PC-3 (cell line): ENCODE data around the gene RFLNA.

Source experiments
- EZH2 ChIP-seq: fragments of 300-600 bp; sonication (generic); IDR thresholded peaks from one replicate; pipeline ENCODE4 v1.6.1; 2017; ENCODE audit warnings: antibody characterized with exemption, mild to moderate bottlenecking, low read length; ENCODE audit not compliant: unreplicated experiment
- EZH2phosphoT487 ChIP-seq: fragments of 300-600 bp; sonication (generic); IDR thresholded peaks from 2 replicates; pipeline ENCODE4 v1.6.1; 2018; ENCODE audit warnings: mild to moderate bottlenecking, antibody characterized with exemption, low read length, borderline replicate concordance
- TF ChIP-seq, protein P1 (sequence below): fragments of 300-600 bp; sonication (generic); conservative IDR thresholded peaks from 2 replicates; pipeline ENCODE4 v1.5.1; 2017; ENCODE audit warnings: antibody characterized with exemption, low read depth, mild to moderate bottlenecking, low read length

DNA sequence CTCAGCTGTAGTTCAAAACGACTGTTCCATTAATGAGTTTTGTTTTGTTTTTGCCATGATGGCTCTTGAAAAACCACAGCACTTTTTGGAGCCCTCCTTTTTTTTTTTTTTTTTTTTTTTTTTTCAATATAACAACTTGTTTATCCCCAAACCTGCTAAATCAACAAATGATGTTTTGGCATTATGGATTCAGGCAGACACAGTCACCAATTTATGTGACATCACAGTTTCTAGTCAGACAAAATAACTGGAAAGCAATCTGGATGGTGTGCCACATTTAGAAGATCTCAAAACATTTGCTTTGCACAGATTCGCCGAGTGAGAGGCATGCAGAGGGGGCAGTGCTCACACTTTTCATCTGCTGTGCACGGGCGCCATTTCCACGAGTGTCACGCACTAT is 7.9 kb upstream of the RFLNA start:
- TF ChIP-seq, protein P1, sequence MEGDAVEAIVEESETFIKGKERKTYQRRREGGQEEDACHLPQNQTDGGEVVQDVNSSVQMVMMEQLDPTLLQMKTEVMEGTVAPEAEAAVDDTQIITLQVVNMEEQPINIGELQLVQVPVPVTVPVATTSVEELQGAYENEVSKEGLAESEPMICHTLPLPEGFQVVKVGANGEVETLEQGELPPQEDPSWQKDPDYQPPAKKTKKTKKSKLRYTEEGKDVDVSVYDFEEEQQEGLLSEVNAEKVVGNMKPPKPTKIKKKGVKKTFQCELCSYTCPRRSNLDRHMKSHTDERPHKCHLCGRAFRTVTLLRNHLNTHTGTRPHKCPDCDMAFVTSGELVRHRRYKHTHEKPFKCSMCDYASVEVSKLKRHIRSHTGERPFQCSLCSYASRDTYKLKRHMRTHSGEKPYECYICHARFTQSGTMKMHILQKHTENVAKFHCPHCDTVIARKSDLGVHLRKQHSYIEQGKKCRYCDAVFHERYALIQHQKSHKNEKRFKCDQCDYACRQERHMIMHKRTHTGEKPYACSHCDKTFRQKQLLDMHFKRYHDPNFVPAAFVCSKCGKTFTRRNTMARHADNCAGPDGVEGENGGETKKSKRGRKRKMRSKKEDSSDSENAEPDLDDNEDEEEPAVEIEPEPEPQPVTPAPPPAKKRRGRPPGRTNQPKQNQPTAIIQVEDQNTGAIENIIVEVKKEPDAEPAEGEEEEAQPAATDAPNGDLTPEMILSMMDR = no peak
- TF ChIP-seq EZH2 = no peak
- no peak for TF ChIP-seq EZH2phosphoT487
